Ishikawa (cell line): ENCODE results near the gene DUS1L.

Experiments used
- CEBPB ChIP-seq: IDR thresholded peaks from 2 replicates; pipeline ENCODE4 v1.6.1; 2012
- CREB1 ChIP-seq: IDR thresholded peaks from 2 replicates; pipeline ENCODE4 v1.6.1; 2012; ENCODE audit warnings: low read depth
- EGR1 ChIP-seq: IDR thresholded peaks from 2 replicates; pipeline ENCODE4 v1.6.1; 2012
- EP300 ChIP-seq: IDR thresholded peaks from 2 replicates; pipeline ENCODE4 v1.6.1; 2012; ENCODE audit warnings: borderline replicate concordance
- FOXM1 ChIP-seq: IDR thresholded peaks from 2 replicates; pipeline ENCODE4 v1.6.1; 2012; ENCODE audit warnings: low read depth, borderline replicate concordance
- MAX ChIP-seq: IDR thresholded peaks from 2 replicates; pipeline ENCODE4 v1.6.1; 2012
- NFIC ChIP-seq: IDR thresholded peaks from 2 replicates; pipeline ENCODE4 v1.6.1; 2012
- RAD21 ChIP-seq: IDR thresholded peaks from 2 replicates; pipeline ENCODE4 v1.6.1; 2012; ENCODE audit warnings: low read depth
- REST ChIP-seq: IDR thresholded peaks from 2 replicates; pipeline ENCODE4 v1.6.1; 2012; ENCODE audit warnings: low read depth, mild to moderate bottlenecking
- TAF1 ChIP-seq: IDR thresholded peaks from 2 replicates; pipeline ENCODE4 v1.6.1; 2012; ENCODE audit warnings: low read depth, mild to moderate bottlenecking
- TCF12 ChIP-seq: IDR thresholded peaks from 2 replicates; pipeline ENCODE4 v1.6.1; 2012; ENCODE audit warnings: low read depth
- TEAD4 ChIP-seq: IDR thresholded peaks from 2 replicates; pipeline ENCODE4 v1.6.1; 2012
- USF1 ChIP-seq: IDR thresholded peaks from 2 replicates; pipeline ENCODE4 v1.6.1; 2012
- YY1 ChIP-seq: IDR thresholded peaks from 2 replicates; pipeline ENCODE4 v1.6.1; 2012; ENCODE audit warnings: low read depth
- ZBTB7A ChIP-seq: IDR thresholded peaks from 2 replicates; pipeline ENCODE4 v1.6.1; 2012; ENCODE audit warnings: low read depth

Gene DUS1L

DNA sequence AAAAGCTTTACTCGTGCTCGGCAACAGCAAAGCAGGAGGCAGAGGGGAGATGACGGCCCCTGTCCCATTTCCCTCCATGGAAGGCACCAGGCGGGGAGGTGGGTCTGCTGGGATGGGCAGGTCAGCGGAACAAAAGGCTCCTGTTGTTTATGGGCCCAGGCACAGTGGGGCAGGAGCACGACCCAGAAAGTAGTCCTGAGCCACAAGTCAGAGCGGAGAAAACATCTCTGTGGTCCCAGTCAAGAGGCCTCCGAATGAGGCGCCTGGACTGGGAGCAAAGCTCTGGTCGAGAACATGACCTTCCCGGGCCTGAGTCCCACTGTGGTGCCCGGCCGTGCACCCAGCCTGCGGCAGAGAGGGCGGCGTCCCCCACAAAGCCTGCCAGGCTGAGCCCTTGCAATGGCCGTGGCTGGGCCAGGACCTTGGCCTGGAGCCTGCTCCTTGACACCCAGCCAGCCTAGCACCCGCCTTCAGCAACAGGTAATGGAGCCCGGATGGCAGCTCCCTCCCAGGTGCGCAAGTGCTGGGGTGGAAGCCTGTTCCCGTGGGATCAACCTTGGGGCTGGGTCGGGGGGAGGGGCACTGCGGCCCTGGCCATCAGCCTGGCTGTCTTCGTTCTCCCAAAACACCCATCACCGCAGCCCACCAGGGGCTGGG, 17.6 kb downstream of the DUS1L start:
- TF ChIP-seq ZBTB7A (no peak), FOXM1 (no peak), TCF12 (no peak), CREB1 (no peak), YY1 (no peak)

DNA sequence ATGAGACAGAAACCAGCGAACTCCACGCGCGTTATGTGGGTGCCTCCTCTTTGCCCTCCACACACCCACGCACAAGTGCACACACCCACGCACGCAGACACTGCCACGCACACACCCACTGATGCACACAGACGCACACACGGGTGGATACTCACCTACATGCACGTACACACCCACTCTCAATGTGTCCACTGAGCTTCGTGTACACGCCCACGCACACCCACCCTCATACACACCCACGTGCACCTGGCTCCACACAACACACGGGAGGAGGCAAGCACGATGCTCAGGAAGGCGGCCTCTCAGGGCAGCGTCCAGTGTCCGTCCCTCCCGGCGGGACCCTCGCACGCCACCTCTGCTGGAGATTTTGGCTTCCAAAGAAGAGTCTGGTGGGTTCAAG, 18.2 kb downstream of the DUS1L start:
- TF ChIP-seq USF1 = no peak
- no peak for TF ChIP-seq YY1
- TF ChIP-seq TEAD4 = no peak
- no peak for TF ChIP-seq TAF1
- TF ChIP-seq EGR1 = no peak
- TF ChIP-seq RAD21 = no peak
- no peak for TF ChIP-seq ZBTB7A
- no peak for TF ChIP-seq CREB1
- TF ChIP-seq TCF12 = no peak
- no peak for TF ChIP-seq EP300
- TF ChIP-seq FOXM1 = no peak
- no peak for TF ChIP-seq MAX
- TF ChIP-seq NFIC = no peak
- no peak for TF ChIP-seq CEBPB
- no peak for TF ChIP-seq REST

DNA sequence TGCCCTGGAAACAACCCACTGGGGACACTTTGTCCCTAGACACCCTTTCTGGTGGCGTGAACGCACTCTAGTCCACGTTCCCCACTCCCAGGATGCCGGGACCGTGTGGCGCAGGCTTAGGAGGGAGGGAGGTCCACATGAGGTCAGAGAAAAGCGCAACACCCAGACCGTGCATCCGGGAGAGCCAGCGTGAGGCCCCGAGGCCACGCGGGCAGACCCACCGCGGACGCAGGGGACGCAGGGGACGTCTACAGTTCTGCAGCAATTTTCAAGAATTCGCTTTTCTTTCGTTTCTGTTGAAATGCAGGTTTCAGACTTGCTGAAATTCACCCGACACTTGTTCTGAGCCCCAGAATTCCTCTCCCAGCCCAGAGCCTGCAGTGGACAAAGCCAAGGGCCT, 18.7 kb downstream of the DUS1L start:
- TF ChIP-seq YY1 (no peak), TCF12 (no peak), RAD21 (no peak)

- TF ChIP-seq USF1 = no peak
- no peak for TF ChIP-seq CREB1
- TF ChIP-seq FOXM1 = no peak
- TF ChIP-seq MAX = no peak
- no peak for TF ChIP-seq NFIC
- TF ChIP-seq EP300 = no peak
- no peak for TF ChIP-seq TAF1
- TF ChIP-seq TCF12 = no peak
- TF ChIP-seq RAD21 = no peak
Measured at GRCh38 chr17:82045936-82046484, 19.6 kb downstream of the DUS1L start.

GRCh38 chr17:82043507-82043906, 22.1 kb downstream of the DUS1L start:
- TF ChIP-seq FOXM1 = no peak
- TF ChIP-seq TCF12 = no peak
- no peak for TF ChIP-seq RAD21
- TF ChIP-seq USF1 = no peak
- no peak for TF ChIP-seq TEAD4
- no peak for TF ChIP-seq EP300
- TF ChIP-seq CEBPB = no peak
- no peak for TF ChIP-seq CREB1
- TF ChIP-seq ZBTB7A = no peak
- TF ChIP-seq TAF1 = no peak
- TF ChIP-seq NFIC = no peak
- no peak for TF ChIP-seq REST

DNA sequence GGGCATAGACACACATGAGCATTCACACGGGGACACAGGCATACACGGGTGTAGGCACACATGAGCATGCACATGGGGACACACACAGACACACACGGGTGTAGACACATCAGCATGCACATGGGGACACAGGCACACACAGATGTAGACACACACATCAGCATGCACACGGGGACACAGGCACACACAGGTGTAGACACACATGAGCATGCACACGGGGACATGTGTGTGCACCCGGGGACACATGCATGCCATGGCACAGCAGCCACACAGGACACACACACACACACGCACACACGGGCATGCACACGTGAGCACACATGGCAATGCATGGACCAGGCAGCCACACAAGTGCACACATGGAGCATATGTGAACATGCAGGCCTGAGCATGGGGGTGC, 23.0 kb downstream of the DUS1L start:
- TF ChIP-seq TAF1 (no peak), NFIC (no peak), ZBTB7A (no peak), CEBPB (no peak), FOXM1 (no peak), TEAD4 (no peak), EP300 (no peak), REST (no peak), EGR1 (no peak), CREB1 (no peak), RAD21 (no peak), YY1 (no peak), MAX (no peak), USF1 (no peak), TCF12 (no peak)
